Superior temporal gyrus (tissue), 1 donor: ENCODE results near the gene INSM1.
"Not testable (repeated sequence)": the region's sequence is repeated elsewhere in the genome, so short reads cannot be mapped to it uniquely, and the experiment has no call there.

Experiments
- DNase-seq: peaks from one replicate; pipeline ENCODE4 v3.0.0-alpha.2; 2016; ENCODE audit errors: extremely low spot score

The INSM1 gene, protein sequence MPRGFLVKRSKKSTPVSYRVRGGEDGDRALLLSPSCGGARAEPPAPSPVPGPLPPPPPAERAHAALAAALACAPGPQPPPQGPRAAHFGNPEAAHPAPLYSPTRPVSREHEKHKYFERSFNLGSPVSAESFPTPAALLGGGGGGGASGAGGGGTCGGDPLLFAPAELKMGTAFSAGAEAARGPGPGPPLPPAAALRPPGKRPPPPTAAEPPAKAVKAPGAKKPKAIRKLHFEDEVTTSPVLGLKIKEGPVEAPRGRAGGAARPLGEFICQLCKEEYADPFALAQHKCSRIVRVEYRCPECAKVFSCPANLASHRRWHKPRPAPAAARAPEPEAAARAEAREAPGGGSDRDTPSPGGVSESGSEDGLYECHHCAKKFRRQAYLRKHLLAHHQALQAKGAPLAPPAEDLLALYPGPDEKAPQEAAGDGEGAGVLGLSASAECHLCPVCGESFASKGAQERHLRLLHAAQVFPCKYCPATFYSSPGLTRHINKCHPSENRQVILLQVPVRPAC

GRCh38 chr20:20367575-20368417 lies at the start of gene INSM1:
Gene INSM1, plus strand, starts transcription at chr20:20368104. Its CDS starts 164 bp downstream, at chr20:20368268.
- DNase-seq, result peak; percentile 66

DNA sequence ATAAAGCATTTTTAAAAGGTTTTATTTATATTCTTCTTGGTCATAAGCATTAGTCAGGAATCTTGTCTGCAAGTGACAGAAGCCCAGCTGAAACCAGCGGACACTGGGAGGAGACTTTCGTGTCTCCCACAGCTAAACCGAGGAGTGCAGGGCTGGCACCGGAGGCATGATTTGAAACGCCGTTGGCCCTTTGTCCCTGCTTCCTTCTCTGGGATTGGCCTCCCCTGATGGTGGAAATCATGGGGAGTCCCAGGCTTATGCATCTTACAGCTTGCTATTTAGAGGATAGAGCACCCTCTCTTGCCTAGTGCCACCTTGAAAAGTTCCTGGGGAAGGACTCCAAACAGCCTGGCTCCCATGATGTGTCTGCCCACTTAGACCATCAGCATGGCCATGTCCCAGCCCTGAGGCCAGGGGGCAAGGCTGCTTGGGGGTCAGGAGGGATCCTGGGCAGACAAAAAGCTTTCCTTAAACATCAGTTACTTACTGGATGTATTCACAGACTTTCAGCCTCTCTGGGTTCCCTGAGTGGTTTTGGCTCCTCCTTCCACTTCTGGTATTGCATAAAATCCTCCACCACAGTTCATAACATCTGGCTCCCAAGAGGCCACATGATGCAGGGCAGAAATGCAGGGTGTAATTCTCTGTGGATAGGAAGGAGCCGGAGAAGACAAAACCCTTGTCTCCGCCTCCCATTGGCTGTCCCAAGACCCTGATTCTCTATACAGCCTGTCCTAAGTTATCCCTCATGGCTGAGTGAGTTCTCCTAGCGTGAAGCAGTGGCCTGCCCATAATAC lies 49.3 kb upstream of the INSM1 start:
- DNase-seq, result no peak

DNA sequence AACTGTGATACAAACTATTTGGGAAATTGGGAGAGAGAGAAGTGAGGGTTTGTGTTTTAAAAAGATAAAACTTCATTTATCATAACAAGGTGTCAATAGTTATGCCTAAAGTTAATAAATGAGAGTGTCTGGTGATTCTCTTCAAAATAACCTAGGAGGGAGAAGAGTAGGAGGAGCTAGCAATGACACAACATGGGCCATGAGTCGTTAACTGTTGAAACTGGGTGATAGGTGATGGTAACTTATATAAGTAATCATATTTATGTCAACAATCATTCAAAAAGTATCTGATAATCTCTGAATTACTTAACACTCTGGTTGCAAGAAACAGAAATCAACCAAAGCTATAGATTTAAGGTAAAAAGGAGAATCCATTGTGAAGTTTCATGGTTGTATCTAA lies 46.8 kb upstream of the INSM1 start:
- no peak for DNase-seq

DNA sequence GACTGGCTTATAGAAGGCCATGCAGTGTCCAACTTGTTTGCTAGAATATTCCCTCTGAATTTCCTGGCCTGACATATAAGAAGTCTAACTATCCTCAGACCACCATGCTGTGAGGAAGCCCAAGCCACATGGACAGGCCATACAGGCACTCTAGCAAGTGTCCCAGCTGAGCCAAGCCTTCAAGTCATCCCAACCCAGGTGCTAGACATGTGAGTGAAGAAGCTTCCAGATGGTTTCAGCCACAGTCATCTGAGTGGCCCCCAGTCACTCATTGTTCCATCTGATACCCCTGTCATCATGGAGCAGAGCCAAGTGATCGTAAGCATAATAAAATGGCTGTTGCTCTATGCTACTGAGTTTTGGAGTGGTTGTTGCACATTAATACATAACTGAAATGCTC lies 46.0 kb upstream of the INSM1 start:
- no peak for DNase-seq

DNA sequence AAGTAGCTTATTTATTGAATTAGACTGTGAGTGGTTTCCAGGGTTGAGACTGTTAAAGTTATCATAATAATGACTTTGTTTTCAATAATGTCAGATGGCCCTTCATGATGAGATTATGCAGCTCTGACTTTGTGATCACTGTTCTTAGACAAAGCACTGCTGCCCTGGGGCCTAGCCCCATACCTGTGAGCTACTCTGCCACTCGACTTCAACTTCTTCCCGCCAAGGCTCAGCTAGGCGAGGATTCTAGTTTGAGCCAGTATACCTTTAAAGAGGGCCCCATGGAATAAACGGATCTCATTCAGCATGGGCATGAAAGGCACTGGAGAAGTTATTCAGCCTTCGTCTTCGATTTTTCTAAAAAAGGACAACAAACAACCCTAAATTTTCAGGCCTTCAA lies 45.0 kb upstream of the INSM1 start:
- no peak for DNase-seq

- no peak for DNase-seq
Observed at GRCh38 chr20:20327746-20328145, 40.2 kb upstream of the INSM1 start.

DNA sequence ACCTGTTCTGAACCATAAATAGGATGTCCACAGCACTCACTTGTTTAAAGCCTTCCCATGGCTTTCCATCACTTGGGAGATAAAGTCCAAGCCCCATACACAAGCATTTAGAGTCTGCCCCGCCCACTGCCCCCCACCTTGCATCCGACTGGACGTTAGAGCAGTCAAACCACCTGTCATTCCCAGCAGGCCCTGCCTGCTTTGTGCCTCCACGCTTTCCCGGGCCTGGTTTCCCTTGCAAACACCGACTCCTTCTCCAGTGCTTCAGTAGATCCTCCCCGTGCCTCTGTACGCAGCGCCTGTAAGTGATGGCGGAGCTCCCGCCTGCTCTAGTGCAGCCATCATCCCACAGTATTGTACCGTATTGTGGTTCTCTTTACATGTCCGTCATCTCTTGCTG lies 38.3 kb upstream of the INSM1 start:
- DNase-seq, result no peak

GRCh38 chr20:20331156-20331555 lies 36.7 kb upstream of the INSM1 start:
- DNase-seq, result no peak

DNA sequence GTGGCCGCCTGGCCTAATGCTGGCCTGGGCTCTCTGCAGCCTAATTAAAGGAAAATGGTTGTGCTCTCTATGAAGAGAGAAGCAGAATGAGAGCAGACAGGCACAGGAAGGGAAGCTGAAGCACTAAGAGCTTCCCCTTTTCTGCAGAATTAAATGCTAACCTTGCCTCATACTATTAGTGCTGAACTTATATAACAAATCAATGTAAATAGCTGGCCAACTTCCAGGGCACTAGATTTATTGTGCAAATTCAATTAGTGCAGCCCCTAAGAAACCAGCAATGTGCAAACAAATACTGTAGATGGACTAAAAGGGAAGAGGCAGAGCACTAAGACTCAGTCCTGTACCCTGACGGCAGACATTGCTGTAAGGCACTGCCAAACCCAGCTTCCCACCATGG lies 36.1 kb upstream of the INSM1 start:
- no peak for DNase-seq

DNA sequence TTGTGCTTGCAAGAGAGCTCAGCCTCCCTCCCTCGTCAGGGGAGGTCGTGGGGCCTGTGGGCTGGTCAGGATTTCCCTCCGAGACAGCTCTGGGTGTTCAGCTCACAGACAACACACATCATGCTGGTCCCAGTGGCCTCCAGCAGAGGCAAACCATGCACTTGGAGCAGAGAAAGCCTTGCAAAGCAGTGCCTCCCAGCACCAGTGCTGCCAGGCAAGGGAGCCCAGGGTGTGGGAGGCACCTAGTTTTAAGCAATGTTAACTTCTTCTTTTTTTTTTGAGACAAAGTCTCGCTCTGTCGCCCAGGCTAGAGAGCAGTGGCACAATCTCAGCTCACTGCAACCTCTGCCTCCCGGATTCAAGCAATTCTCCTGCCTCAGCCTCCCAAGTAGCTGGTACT lies 34.0 kb upstream of the INSM1 start:
- no peak for DNase-seq

DNA sequence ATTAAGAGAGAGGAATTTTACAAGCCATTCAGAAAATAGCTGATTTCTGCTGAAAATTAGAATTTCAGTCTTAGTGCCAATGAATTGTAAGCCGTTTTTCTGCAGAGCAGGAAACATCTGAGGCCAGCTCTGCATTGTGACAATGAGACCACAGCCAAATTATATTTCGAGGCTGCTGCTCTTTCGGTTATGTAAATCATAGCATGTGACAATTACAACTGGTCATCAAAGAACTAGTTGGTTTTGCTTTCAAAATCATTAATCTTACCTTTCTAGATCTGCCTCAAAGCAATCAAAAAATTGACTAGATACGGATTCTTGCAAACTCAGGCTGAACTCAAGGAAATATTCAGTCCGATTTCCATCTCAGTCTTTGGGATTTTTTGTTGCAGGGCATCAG lies 33.4 kb upstream of the INSM1 start:
- DNase-seq, result peak; percentile 47

DNA sequence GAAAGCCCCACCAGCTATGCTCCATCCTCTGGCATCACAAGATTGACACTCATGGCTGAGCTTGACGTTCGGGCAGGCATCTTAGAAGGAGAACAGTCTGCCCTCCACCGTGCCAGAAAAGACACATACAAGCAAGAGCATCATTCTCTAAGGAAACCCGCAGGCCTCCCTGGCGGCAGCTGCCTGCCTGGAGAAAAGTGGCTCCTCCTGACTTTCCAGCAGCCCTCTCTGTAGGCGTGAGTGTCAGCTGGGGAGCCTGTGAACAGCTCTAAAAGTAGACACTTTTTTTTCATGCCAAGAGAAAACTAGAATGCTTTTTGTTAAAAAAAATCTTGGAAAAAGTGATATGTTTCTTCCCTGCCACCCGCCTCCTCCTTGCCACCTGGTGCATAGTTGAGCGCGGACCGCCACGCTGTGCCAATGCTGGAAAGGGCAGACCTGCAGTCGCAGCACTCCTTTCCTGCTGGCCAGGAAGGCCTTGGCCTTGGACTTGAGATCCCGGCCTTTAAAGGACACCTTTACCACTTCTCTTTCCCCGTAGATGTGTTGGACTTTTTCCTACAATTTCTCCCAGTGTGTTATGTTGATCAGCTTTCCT lies 29.7 kb upstream of the INSM1 start:
- DNase-seq, result peak; percentile 57

DNA sequence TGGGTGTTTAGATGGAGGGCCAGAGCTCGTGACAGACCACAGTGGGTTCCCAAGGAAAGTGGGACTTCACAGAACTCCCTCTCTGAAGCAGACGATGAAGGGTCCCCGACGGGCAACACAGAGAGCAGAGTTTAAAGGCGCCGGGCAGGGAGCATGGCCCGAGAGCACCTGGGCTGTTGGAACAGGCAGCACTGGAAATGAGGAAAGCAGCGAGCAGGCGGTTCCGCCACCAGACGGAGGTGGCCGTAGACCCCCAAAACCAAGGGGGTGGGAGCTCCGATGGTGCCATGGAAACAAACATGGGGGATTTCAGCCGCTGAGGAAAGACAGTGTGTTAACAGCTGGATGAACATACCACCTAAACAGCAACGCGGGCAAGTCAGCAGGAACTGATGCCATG lies 27.5 kb upstream of the INSM1 start:
- DNase-seq, result no peak

DNA sequence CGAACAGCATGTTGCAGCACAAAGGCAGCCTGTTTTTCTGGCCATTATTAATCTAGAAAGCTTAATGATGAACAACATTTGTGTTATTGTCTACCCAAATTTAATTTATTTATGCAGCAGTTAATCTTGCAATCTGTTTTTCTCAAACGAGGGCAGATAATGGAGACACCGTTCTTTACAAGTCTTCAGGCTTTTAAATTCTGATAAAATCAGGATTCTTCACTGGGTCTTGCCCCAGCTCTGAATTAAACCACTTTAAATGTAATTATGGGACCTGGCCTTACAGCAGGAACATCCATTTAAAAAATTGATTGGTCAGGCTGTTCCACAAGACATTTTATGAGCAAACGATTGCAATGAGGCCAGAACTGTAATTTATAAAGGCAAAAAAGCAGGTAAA lies 26.5 kb upstream of the INSM1 start:
- no peak for DNase-seq

DNA sequence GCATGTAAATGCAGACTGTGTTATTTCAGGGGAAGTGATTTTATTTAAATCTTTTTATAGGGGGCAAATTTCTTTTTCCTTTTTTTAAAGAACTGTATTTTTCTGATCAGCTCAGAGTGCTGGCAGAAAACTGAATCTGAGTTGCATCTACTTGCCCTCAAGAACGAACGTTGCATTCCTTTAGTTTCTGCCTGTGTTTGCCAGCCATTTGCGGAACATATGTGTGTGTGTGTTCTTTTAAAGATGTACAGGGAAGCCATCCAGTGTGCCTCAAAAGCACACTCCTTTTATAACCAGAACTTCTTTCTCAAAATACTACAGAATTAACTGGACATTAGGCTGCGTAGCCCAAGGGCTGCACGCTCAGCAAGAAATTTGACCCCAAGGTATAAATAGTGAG lies 25.8 kb upstream of the INSM1 start:
- DNase-seq, result no peak

- DNase-seq, result no peak
Observed at GRCh38 chr20:20343932-20344331, 24.0 kb upstream of the INSM1 start.

DNA sequence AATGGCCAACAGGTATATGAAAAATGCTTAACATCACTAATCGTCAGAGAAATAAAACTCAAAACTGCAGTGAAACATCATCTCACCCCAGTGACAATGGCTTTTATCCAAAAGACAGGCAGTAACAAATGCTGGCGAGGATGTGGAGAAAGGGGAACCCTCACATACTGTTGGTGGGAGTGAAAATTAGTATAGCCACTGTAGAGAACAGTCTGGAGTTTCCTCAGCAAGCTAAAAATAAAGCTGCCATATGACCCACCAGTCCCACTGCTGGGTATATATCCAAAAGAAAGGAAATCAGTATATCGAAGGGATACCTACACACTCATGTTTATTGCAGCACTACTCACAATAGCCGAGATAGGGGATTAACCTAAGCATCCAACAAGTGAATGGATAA lies 23.4 kb upstream of the INSM1 start:
- DNase-seq, result no peak

- no peak for DNase-seq
Observed at GRCh38 chr20:20353576-20353975, 14.3 kb upstream of the INSM1 start.

DNA sequence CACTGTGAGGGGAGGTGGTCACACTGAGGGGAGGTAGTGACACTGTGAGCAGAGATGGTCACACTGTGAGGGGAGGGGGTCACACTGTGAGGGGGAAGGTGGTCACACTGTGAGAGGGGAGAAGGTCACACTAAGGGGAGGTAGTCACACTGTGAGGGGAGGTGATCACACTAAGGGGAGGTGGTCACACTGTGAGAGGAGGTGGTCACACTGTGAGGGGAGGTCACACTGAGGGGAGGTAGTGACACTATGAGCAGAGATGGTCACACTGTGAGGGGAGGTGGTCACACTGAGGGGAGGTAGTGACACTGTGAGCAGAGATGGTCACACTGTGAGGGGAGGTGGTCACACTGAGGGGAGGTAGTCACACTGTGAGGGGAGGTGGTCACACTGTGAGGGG lies 12.4 kb upstream of the INSM1 start:
- DNase-seq, result not testable (repeated sequence)

DNA sequence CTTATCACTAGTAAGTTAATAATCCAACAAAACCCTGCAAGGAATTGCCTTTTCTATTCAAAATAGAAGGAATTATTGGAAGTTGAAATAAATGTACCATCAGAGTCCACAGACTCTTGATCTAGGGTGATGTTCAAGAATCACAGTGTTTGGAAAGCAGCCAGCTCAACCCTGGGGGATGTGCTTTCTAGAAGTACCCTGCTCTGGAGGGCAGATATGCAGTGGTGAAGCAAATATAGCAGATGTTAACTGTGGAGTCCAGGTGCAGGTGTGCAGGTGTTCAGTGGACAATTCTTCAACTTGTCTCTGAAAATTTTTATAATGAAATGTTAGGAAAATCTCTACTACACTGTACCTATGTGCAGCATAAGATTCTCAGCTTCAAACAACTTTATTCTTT lies 9.1 kb upstream of the INSM1 start:
- DNase-seq, result no peak

GRCh38 chr20:20359628-20360027 lies 8.3 kb upstream of the INSM1 start:
- DNase-seq, result no peak

GRCh38 chr20:20360464-20360863 lies 7.4 kb upstream of the INSM1 start:
- peak; percentile 87 for DNase-seq
